HG03520 (cell line): ENCODE data around the gene TMPRSS5.
"Not testable (repeated sequence)": the region's sequence is repeated elsewhere in the genome, so short reads cannot be mapped to it uniquely, and the experiment has no call there.

Source experiments
- ATAC-seq: cut with Tn5 transposase; IDR thresholded peaks from one replicate; pipeline ENCODE4 v1.9.1; 2021; ENCODE audit warnings: mild to moderate bottlenecking, moderate library complexity; ENCODE audit not compliant: unreplicated experiment

The TMPRSS5 gene

DNA sequence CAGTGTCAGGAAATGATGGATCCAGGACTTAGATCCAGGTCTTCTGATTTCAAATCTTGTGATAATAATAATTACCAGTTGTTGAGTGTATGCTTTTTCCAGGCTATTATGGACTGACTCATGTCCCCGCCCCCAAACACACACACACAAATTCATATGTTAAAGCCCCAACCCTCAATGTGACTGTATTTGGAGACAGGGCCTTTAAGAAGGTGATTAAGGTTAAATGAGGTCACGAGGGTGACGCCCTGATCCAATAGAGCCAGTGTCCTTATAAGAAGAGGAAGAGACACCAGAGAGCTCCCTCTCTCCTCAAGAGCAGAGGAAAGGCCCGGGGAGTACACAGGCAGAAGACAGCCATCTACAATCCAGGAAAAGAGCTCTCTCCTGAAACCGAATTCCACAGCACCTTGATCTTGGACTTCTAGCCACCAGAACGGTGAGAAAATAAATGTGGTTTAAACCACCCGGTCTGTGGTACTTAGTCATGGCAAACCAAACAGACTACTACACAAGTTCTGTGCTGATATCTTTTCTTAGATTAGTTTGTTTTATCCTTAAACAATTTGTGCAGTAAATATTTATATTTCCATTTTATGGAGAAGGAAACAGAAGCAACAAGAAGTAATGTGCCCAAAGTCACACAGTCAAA lies 8.2 kb downstream of the TMPRSS5 start:
- ATAC-seq: no peak

- ATAC-seq: no peak
Observed at GRCh38 chr11:113697111-113697510, 9.0 kb downstream of the TMPRSS5 start.

DNA sequence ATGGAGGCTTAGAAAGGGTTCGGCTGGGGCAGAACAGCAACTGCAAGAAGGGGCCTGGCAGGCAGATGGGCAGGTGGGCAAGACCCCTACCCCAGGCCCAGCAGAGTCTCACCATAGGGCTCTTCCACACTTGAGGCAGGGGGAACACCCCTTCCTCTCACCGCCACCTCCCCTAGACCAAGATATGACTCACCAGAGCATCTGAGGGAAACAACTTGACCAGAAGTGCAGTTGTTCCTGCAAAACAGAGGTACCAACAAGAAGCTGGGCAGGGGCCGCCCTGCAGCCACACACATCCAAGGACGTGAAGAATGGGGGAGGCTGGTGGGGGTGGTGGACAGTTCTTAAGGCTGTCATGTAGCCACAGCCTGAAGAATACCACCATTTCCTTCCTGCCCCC lies 10.9 kb downstream of the TMPRSS5 start:
- ATAC-seq: no peak

DNA sequence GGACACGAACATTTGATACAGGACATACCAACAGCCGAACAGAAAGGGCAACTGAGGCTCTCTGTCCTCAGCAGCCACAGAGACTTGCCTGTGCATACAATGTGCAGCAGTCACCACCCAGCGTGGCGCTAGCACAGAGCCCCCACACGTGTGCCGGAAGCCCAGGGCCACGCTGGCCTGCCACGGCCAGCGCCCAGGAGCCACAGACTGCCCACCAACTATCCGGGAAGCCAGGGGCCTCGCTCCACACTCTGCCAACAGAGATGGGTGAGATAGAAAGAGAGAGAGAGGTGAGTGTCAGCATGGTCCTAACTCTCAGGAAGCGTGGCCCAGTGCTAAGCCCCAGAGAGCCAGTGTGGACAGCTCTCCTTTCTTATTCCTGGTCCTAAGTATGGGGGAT lies 11.7 kb downstream of the TMPRSS5 start:
- ATAC-seq: no peak

- no peak for ATAC-seq
Observed at GRCh38 chr11:113693030-113693429, 13.1 kb downstream of the TMPRSS5 start.

DNA sequence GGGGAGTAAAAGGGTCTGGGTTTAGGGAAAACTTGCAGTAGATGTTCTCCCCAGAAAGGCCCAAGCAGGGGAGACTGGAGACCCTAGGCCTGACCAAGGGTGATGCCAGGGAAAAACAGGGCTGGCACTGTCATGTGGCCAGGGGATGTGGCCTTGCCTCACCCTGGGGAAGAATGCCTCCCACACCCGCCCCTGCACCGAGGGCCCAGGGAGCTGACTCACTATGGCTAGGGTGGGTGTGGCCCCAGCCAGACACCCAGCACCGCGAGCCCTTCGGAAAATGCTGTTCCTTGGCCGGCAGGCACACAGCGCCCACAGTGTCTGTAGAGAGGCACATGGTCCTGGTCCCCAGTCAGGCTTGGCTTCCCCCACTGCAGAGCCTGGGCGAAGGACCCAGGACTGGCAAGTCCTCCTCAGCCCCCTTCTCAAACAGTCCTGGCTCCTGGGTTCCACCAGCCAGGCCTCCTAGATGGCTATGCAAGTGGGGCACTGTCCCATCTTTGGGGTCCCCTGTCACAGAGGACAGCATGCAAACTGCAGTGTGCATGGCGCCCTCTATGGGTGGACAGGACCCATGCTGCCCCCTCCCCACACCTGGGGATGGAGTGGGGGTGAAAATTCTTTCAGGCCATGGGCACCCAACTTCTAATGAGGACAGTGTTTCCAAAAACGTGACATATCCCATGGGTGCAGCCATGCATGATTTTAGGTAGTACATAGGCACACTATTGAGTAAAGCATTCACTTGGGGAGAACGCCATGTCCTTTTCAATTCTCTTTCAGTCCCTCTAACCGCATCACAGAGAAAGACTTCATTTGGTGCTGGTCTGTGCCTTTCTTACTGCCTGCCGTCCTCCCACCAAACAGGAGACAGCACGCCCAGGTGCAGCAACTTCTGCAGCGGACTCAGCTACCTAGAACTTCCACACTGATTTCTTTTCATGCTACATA lies 15.2 kb downstream of the TMPRSS5 start:
- no peak for ATAC-seq

DNA sequence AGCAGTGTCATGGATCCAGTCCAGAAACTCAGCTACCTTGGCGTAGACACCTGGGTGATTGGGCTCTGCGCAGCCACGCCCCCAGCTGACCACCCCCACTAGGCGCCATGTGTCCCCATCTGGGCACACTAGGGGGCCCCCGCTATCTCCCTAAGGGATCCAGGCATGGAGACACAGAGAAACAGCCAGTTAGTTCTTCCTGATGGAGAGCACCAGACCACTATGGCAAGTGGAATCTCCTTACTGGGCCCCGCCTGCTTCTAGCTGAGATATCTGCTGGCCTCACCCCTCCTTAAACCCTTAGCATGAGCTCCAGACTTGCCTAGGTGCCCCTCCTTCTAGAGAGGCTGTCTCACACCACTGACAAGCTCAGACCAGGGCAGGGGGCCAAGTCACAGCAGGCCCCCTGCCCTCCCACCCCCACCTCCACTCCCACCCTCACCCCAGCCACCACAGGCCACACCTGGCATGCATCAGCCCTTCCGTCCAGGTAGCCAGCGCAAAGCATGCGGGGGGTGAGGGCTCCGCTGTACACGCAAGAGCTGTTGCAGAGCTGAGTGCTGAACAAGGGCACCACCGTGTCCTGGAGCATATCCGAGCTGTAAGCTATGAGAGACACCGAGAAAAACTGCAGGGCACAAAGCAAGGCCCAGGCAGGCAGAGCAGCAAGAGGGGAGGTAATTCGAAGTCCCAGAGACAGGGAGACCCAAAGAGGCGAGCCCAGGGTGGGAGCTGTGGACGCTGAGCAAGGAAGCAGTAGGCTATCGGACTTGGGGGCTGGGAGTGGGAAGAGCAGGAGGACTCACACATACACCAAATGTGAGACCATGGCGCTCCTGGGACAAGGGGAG lies 16.1 kb downstream of the TMPRSS5 start:
- ATAC-seq: no peak

DNA sequence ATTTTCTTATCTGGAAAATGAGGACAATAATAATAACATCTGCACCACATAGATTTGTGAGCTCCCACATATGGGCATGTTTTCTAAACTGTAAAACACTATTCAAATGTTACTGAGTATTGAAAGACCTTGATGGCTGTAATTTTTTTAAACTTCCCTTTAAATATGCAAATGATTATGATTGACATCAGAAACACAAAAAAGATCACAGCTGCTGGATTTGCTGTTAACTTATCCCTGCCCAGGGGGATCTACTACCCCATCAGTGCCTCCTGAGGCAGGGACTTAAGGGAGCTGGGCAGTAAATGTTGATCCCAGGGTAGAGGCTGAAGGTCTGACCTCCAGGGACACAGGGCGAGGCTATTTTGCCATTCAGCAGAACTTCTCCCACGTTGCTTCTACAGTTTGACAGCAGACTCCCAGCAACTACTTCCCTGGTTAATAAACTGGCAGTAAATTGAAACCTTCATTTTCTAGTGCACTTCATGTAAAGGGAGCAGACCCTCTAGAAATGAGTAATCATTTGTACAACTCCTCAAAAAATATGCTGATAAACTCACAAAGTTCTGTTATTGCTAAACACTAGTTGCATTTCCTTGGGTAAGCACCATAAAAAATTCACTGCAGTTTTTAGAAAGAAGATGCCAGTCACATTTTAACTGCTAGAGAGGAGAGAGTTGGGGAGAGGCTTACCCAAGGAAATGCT lies 20.3 kb downstream of the TMPRSS5 start:
- no peak for ATAC-seq

DNA sequence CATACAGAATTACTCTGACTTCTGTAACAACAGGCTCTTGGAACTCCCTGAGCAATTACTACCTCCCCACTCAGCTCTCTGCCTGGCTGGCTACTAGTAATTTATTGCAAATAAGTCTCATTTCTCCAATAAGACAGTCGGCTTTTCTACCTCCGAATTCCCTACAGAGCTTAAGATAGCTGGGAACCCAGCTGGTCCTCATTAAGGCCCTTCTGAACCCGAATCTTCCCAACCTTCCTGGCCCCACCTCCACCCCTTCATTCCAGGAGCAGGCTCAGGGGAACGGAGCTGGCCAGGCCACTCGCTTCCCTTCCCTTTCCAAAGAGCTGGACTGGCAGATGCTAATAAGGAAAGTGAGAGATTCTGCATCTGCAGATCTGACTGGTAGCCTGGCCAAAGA lies 21.6 kb downstream of the TMPRSS5 start:
- ATAC-seq: no peak

- ATAC-seq: no peak
Observed at GRCh38 chr11:113683481-113684046, 22.5 kb downstream of the TMPRSS5 start.

DNA sequence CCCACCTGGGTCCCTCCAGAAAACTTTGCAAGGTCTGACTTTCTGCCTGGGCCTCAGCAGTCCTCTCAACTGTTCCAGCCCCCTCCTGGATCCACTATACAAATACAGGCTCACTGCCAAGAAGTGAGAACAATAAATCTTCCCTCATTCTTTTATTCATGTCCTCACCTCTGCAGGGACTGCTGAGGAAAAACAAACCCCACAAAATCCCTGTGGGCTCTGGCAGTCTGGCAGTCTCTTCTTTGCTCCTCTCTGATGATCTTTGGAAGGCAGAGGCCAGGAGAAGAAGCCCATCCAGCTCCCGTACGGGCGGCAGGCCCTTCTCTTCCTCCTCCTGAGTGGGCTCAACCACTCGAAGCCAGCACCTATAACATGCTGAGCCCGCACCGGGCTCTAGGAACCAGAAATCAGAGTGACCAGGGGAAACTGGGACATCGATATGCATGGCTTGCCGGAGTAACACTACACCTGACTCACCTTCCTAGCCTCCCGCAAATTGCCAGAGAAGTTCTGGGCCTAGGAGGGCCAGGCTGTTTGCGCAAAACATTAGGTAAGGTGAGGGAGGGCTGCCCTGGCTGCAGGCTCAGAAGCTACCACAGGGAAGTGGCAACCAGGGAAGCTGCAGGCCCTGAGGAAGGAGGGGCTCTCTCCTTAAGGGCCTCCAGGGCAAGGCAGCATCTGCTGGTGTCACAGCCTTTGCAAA lies 24.2 kb downstream of the TMPRSS5 start:
- no peak for ATAC-seq

DNA sequence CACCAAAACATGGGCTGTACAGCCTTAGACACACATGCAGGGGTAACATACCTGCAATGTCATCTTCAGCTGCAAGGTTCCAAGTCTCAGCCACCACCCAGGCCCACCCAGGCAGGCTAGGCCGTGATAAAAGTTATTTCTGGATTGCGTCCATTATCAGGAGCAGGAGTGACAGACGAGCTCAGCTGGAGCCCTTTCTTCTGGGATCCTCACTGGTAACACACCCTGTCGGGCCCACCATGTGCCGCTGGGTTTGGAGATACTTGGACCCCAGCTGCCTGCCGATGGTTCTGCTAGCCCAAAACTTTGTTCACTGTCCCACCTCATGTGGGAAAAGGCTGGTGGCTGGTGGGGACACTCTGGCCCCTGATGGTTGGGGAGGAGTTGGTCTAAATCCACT lies 24.8 kb downstream of the TMPRSS5 start:
- no peak for ATAC-seq

DNA sequence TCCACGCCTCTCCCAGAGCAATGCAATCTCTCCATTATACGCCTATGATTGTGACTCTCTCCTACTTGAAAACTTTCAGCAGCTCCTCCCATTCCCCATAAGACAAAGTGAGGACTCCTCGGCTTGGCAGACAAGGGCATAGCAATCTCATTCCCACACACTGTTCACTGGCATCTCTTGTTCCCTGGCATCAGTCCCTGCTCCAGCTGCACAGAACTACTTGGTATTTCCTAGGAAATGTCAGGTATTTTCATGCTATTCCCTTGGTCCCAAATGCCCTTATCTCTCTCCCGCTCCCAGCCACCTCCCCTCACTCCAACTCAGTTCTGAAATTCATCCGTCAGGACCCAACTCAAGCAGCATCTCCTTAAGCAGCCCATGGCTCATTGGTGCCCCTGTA lies 28.4 kb downstream of the TMPRSS5 start:
- ATAC-seq: no peak

- ATAC-seq: no peak
Observed at GRCh38 chr11:113675565-113675964, 30.5 kb downstream of the TMPRSS5 start.

- peak; percentile 89 for ATAC-seq
Observed at GRCh38 chr11:113675003-113675561, 31.0 kb downstream of the TMPRSS5 start.

GRCh38 chr11:113674397-113674685 lies 31.8 kb downstream of the TMPRSS5 start:
- no peak for ATAC-seq

GRCh38 chr11:113673550-113674396 lies 32.3 kb downstream of the TMPRSS5 start:
- ATAC-seq: no peak

GRCh38 chr11:113671914-113672313 lies 34.2 kb downstream of the TMPRSS5 start:
- ATAC-seq: not testable (repeated sequence)

DNA sequence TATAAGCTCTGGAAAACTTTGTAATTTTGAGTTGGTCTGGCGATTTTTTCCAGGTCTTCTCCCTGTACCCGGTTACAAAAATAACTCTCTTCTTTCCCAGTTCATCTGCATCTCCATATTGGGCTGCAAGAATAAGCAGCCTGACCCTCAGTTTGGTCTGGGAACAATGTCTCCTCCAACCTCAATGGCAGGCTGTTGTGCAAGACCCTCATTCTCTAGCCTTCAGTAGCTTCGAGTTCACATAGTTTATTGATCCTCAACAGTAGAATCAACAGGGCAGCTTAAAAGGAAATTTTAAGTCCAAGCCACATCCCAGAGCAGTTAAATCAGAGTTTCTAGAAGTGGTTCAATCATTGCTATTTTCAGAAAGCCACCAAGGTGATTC lies 35.3 kb downstream of the TMPRSS5 start:
- no peak for ATAC-seq
